Muscle of back (tissue), 11 donors: Measurements from ENCODE around the gene PYCARD. TPM values are rescaled to one million over a fixed set of nuclear protein-coding genes. Genes with fewer than 3 reads are reported as not detected.

Experiments used
- DNase-seq, 3 donors: peaks; one replicate each; pipeline versions ENCODE4 v3.0.0 to v3.0.0-alpha.2; 2013
- polyA plus RNA-seq, 10 donors: library from polyadenylated mRNA; unstranded; fragments of 120-200 nt; gene quantifications; one replicate each; pipeline ENCODE4 v1.2.1, GENCODE V29; 2013; ENCODE audit not compliant: insufficient read length in 10 of 10

The PYCARD gene
- polyA plus RNA-seq, 10 donors, result 3.3 to 14.0 (median 7.3) TPM

GRCh38 chr16:31168848-31169247 lies 33.7 kb downstream of the PYCARD start:
- no peak for DNase-seq

GRCh38 chr16:31167315-31167714 lies 35.2 kb downstream of the PYCARD start:
- DNase-seq, result no peak

GRCh38 chr16:31157136-31157535 lies 45.4 kb downstream of the PYCARD start:
- DNase-seq, result no peak

Other genes with a start within 250 kb of the PYCARD start
- 10 to 100 TPM in 9 of 10 donors, 1 to 10 TPM in 1; 9.5 to 15.9 (median 11.3) TPM for gene SETD1A, start 245.0 kb downstream of the PYCARD start, polyA plus RNA-seq
- gene HSD3B7, start 217.6 kb downstream of the PYCARD start, polyA plus RNA-seq, result 10 to 100 TPM in 3 of 10 donors, 1 to 10 TPM in 7; 7.1 to 13.8 (median 9.8) TPM
- 1 to 10 TPM in 8 of 10 donors, under 1 TPM in 2; 0.68 to 3.9 (median 1.5) TPM for gene STX1B, start 192.1 kb downstream of the PYCARD start, polyA plus RNA-seq
- gene STX4, start 169.2 kb downstream of the PYCARD start, polyA plus RNA-seq, result 10 to 100 TPM; 34.0 to 44.6 (median 38.1) TPM
- 10 to 100 TPM in 2 of 10 donors, 1 to 10 TPM in 8; 5.8 to 11.0 (median 9.0) TPM for gene ZNF668, start 128.5 kb downstream of the PYCARD start, polyA plus RNA-seq
- 10 to 100 TPM in 1 of 10 donors, 1 to 10 TPM in 9; 6.8 to 10.1 (median 8.4) TPM for gene ZNF646, start 128.3 kb downstream of the PYCARD start, polyA plus RNA-seq
- gene PRSS53, start 113.8 kb downstream of the PYCARD start, polyA plus RNA-seq, result 1 to 10 TPM; 1.7 to 4.6 (median 3.3) TPM
- 10 to 100 TPM; 51.1 to 68.1 (median 58.2) TPM for gene VKORC1, start 108.0 kb downstream of the PYCARD start, polyA plus RNA-seq
- 10 to 100 TPM; 19.7 to 29.9 (median 25.3) TPM for gene BCKDK, start 94.4 kb downstream of the PYCARD start, polyA plus RNA-seq
- 10 to 100 TPM; 38.8 to 57.3 (median 45.3) TPM for gene KAT8, start 85.1 kb downstream of the PYCARD start, polyA plus RNA-seq
- 1 to 10 TPM in 2 of 10 donors, under 1 TPM in 6, not detected in 2; 0.11 to 4.2 (median 0.25) TPM for gene PRSS8, start 67.0 kb downstream of the PYCARD start, polyA plus RNA-seq
- 1 to 10 TPM; 1.1 to 2.8 (median 1.8) TPM for gene PRSS36, start 52.7 kb downstream of the PYCARD start, polyA plus RNA-seq
- gene FUS, start 22.6 kb downstream of the PYCARD start, polyA plus RNA-seq, result 100 to 1,000 TPM; 310 to 492 (median 406) TPM
- gene TRIM72, start 11.4 kb upstream of the PYCARD start, polyA plus RNA-seq, result 10 to 100 TPM; 36.2 to 79.4 (median 64.6) TPM
- gene PYDC1, start 14.4 kb upstream of the PYCARD start, polyA plus RNA-seq, result 1 to 10 TPM in 5 of 10 donors, under 1 TPM in 5; 0.48 to 3.0 (median 0.98) TPM
- 1 to 10 TPM; 3.0 to 4.9 (median 3.9) TPM for gene ITGAM, start 57.2 kb upstream of the PYCARD start, polyA plus RNA-seq
- 1 to 10 TPM in 4 of 10 donors, under 1 TPM in 6; 0.23 to 1.8 (median 0.89) TPM for gene ITGAX, start 152.4 kb upstream of the PYCARD start, polyA plus RNA-seq
- gene ITGAD, start 190.6 kb upstream of the PYCARD start, polyA plus RNA-seq, result 1 to 10 TPM in 4 of 10 donors, under 1 TPM in 5, not detected in 1; 0.26 to 1.7 (median 0.48) TPM
- gene COX6A2, start 225.6 kb upstream of the PYCARD start, polyA plus RNA-seq, result 100 to 1,000 TPM; 174 to 388 (median 268) TPM
- gene ZNF843, start 240.0 kb upstream of the PYCARD start, polyA plus RNA-seq, result 1 to 10 TPM; 1.5 to 3.5 (median 2.4) TPM